Coronary artery (tissue), 2 donors: ENCODE measurements around the gene HSP90AA1.

ENCODE experiments used
- DNase-seq: peaks from one replicate; pipeline ENCODE4 v3.0.0-alpha.2; 2017; ENCODE audit warnings: low spot score
- H3K27ac ChIP-seq, 2 donors: fragments of 200-600 bp; sonication (generic); one replicate each; pipeline ENCODE4 v1.5.1; 2016 to 2019
- H3K4me3 ChIP-seq: fragments of 200-600 bp; sonication (generic); 2 replicates; pipeline ENCODE4 v1.5.1; 2016; ENCODE audit warnings: mild to moderate bottlenecking, moderate library complexity
- TF ChIP-seq, protein P1 (sequence below): fragments of 200-600 bp; sonication (generic); IDR thresholded peaks from one replicate; pipeline ENCODE4 v1.5.1; 2019; ENCODE audit warnings: antibody characterized with exemption

HSP90AA1 gene

DNA sequence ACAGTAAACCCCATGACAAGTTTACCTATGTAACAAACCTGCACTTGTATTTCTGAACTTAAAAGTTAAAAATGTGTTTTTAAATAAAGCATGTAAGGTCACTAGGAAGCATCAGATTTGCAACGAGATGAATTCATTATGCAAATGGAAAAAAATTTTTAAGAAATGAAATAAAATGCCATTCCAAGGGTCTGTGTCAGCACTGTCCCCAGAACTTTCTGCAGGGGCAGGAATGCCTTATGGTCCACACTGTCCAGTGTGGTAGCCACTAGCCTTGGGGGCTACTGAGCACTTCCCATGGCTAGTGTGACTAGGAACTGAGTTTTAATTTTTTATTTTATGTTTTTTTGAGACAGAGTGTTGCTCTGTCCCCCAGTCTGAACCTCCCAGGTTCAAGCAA, 49.2 kb downstream of the HSP90AA1 start:
- TF ChIP-seq, protein P1, sequence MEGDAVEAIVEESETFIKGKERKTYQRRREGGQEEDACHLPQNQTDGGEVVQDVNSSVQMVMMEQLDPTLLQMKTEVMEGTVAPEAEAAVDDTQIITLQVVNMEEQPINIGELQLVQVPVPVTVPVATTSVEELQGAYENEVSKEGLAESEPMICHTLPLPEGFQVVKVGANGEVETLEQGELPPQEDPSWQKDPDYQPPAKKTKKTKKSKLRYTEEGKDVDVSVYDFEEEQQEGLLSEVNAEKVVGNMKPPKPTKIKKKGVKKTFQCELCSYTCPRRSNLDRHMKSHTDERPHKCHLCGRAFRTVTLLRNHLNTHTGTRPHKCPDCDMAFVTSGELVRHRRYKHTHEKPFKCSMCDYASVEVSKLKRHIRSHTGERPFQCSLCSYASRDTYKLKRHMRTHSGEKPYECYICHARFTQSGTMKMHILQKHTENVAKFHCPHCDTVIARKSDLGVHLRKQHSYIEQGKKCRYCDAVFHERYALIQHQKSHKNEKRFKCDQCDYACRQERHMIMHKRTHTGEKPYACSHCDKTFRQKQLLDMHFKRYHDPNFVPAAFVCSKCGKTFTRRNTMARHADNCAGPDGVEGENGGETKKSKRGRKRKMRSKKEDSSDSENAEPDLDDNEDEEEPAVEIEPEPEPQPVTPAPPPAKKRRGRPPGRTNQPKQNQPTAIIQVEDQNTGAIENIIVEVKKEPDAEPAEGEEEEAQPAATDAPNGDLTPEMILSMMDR, result no peak
- DNase-seq, result no peak
- no peak overlapping the region for H3K27ac ChIP-seq
- H3K4me3 ChIP-seq, result no peak overlapping the region

DNA sequence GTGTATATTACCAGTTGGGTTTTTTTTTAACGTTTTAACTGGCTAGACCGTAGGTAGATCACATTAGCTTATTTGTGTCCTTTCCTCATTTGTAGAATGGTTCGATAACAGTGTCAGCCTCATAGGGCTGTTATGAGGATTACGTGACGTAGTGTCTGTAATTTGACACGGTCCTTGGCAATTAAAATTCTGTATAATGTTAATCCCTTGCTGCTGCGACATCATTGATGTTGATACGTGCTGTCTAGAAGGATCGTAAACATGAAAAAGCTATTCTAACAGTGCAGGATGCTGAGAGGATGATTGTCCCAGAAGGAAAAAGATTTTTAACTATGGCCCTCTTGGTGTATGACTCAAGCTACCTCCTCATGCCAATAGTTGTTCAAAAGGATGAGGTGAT, 50.9 kb downstream of the HSP90AA1 start:
- H3K27ac ChIP-seq, result no peak overlapping the region
- TF ChIP-seq, protein P1, result no peak
- DNase-seq, result no peak

DNA sequence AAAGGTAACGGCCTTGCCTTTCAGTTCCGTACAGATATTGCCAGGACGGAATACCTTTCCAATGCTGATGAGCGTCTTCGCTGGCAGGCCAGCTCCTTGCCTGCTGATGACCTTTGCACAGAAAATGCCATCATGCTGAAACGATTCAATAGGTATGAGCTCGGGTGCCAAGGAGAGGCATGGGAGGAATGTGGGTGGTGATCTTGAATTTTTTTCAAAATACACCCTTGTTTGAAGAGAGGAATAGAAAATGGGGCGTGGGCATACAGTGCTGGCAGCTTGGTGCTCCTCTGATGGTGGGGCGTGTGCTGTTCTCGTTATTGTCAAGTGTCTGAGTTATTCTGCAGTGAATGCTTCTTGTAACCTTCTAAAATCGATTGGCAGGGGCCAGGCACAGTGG, 52.5 kb downstream of the HSP90AA1 start:
- no peak overlapping the region for H3K27ac ChIP-seq
- TF ChIP-seq, protein P1, result no peak
- no peak overlapping the region for H3K4me3 ChIP-seq
- DNase-seq, result no peak

More for the DNA sequence above, 50.9 kb downstream of the HSP90AA1 start:
- no peak overlapping the region for H3K4me3 ChIP-seq

DNA sequence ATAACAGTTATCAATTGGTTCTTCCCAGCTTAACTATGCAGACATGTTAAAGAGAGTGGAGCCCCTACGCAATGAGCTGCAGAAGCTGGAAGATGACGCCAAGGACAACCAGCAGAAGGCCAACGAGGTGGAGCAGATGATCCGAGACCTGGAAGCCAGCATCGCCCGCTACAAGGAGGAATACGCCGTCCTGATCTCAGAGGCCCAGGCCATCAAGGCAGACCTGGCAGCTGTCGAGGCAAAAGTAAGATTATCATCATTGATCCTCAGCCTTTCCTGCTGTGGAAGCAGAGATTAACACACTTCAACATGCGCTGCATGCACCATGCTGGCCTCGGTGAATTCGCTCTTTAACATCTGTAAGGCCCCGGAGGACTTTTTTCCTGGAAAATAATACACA, 53.6 kb downstream of the HSP90AA1 start:
- Histone ChIP-seq H3K27ac (no peak overlapping the region), H3K4me3 (no peak overlapping the region)
- TF ChIP-seq, protein P1, result no peak
- no peak for DNase-seq
